Loucy (cell line): ENCODE data around the gene PNPLA1.

ENCODE experiments used
- H2AFZ ChIP-seq: fragments of 200-600 bp; sonication (generic); 2 replicates; pipeline ENCODE4 v1.6.0; 2016; ENCODE audit warnings: antibody characterized with exemption, mild to moderate bottlenecking, low read length, moderate library complexity
- H3F3A ChIP-seq: fragments of 200-600 bp; 2 replicates; pipeline ENCODE4 v1.6.0; 2016; ENCODE audit warnings: antibody characterized with exemption, low read depth, mild to moderate bottlenecking
- H3K27me3 ChIP-seq: fragments of 200-600 bp; sonication (generic); 2 replicates; pipeline ENCODE4 v1.6.1; 2014; ENCODE audit warnings: low read length, mild to moderate bottlenecking; ENCODE audit not compliant: insufficient read depth, poor library complexity, severe bottlenecking
- H3K36me3 ChIP-seq: fragments of 200-600 bp; sonication (generic); 2 replicates; pipeline ENCODE4 v1.6.1; 2016; ENCODE audit warnings: low read length; ENCODE audit not compliant: insufficient read depth
- H3K4me1 ChIP-seq: fragments of 200-600 bp; sonication (generic); 2 replicates; pipeline ENCODE4 v1.5.1; 2014; ENCODE audit warnings: low read length, mild to moderate bottlenecking; ENCODE audit not compliant: insufficient read depth, poor library complexity, severe bottlenecking
- H3K4me2 ChIP-seq: fragments of 200-600 bp; sonication (generic); 2 replicates; pipeline ENCODE4 v1.6.0; 2014; ENCODE audit warnings: antibody characterized with exemption, low read length, low read depth, mild to moderate bottlenecking; ENCODE audit not compliant: poor library complexity, severe bottlenecking
- H3K4me3 ChIP-seq: fragments of 200-600 bp; sonication (generic); 2 replicates; pipeline ENCODE4 v1.5.1; 2014; ENCODE audit warnings: low read length, mild to moderate bottlenecking, mixed read lengths; ENCODE audit not compliant: poor library complexity, severe bottlenecking
- H3K79me2 ChIP-seq: fragments of 200-600 bp; sonication (generic); 2 replicates; pipeline ENCODE4 v1.6.1; 2014; ENCODE audit warnings: low read length; ENCODE audit not compliant: insufficient read depth
- H3K9ac ChIP-seq: fragments of 200-600 bp; sonication (generic); 2 replicates; pipeline ENCODE4 v1.6.0; 2014; ENCODE audit warnings: mild to moderate bottlenecking, low read depth, low read length, moderate library complexity; ENCODE audit not compliant: poor library complexity, severe bottlenecking
- H3K9me2 ChIP-seq: fragments of 200-600 bp; sonication (generic); replicated peaks from 2 replicates; pipeline ENCODE4 v1.6.1; 2016; ENCODE audit warnings: low read depth, low read length, mixed read lengths
- H3K9me3 ChIP-seq: fragments of 200-600 bp; sonication (generic); 2 replicates; pipeline ENCODE4 v1.6.1; 2014; ENCODE audit warnings: mild to moderate bottlenecking, antibody characterized with exemption, low read length, low read depth; ENCODE audit not compliant: insufficient read depth
- H4K20me1 ChIP-seq: fragments of 200-600 bp; sonication (generic); 2 replicates; pipeline ENCODE4 v1.6.0; 2014; ENCODE audit warnings: antibody characterized with exemption, low read length, mild to moderate bottlenecking; ENCODE audit not compliant: insufficient read depth, poor library complexity, severe bottlenecking
- EZH2phosphoT487 ChIP-seq: fragments of 200-600 bp; IDR thresholded peaks from 2 replicates; pipeline ENCODE4 v1.6.1; 2018; ENCODE audit warnings: antibody characterized with exemption, mild to moderate bottlenecking, moderate library complexity, borderline replicate concordance
- TF ChIP-seq, protein P1 (sequence below): fragments of 200-600 bp; sonication (generic); conservative IDR thresholded peaks from 2 replicates; pipeline ENCODE4 v1.5.1; 2014; ENCODE audit warnings: mild to moderate bottlenecking, antibody characterized with exemption, low read length

PNPLA1 gene

DNA sequence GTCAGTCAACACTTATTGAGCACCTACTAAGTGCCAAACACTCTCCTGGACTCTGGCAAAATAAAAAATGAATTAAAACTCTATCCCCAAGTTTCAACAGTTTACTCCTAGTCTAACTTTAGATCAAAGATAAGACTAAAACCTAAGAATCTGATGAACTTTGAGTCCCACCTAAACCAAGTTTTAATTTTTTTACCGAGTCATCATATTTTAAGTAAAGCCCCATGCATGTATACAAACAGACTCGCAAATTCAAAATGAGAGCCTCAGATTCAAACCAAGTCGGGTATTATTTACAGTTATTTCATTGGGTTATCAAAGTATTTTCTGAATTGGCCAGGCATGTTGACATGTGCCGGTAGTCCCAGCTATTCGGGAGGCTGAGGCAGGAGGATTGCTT lies 38.7 kb downstream of the PNPLA1 start:
- Histone ChIP-seq H3K4me3 (no peak overlapping the region), H3K79me2 (no peaks in the 10 kb centered on the region), H3K4me1 (no peaks in the 10 kb centered on the region), H3K27me3 (no peaks in the 10 kb centered on the region), H3F3A (no peaks in the 10 kb centered on the region), H3K9ac (no peak overlapping the region), H3K4me2 (no peak overlapping the region), H3K9me3 (no peaks in the 10 kb centered on the region), H2AFZ (no peak overlapping the region), H3K9me2 (no peaks in the 10 kb centered on the region), H4K20me1 (no peaks in the 10 kb centered on the region), H3K36me3 (no peaks in the 10 kb centered on the region)
- TF ChIP-seq, protein P1, sequence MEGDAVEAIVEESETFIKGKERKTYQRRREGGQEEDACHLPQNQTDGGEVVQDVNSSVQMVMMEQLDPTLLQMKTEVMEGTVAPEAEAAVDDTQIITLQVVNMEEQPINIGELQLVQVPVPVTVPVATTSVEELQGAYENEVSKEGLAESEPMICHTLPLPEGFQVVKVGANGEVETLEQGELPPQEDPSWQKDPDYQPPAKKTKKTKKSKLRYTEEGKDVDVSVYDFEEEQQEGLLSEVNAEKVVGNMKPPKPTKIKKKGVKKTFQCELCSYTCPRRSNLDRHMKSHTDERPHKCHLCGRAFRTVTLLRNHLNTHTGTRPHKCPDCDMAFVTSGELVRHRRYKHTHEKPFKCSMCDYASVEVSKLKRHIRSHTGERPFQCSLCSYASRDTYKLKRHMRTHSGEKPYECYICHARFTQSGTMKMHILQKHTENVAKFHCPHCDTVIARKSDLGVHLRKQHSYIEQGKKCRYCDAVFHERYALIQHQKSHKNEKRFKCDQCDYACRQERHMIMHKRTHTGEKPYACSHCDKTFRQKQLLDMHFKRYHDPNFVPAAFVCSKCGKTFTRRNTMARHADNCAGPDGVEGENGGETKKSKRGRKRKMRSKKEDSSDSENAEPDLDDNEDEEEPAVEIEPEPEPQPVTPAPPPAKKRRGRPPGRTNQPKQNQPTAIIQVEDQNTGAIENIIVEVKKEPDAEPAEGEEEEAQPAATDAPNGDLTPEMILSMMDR = no peak
- TF ChIP-seq EZH2phosphoT487 = no peak

DNA sequence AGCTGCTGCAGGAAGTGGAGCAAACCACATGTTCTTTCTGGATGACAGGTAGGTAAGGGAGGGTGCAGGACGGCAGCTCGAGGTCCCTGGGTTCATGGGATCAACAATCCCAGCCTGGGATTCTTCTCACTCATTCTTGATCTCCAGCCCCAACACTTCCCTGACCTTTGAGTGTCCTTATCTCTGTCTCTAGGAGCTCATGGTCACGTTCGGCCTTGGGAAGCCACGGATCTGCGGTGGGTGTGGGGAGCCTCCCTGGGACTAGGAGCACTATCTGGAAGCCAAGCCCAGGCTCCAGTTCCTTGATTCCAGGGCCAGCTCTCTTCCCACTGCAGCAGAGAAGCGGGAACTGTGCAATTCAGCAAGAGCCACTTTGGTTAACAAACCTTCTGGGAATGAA lies 39.3 kb downstream of the PNPLA1 start:
- Histone ChIP-seq H3K9me2 (no peaks in the 10 kb centered on the region), H3K9ac (no peak overlapping the region), H4K20me1 (no peaks in the 10 kb centered on the region), H3K36me3 (no peaks in the 10 kb centered on the region), H3K4me1 (no peaks in the 10 kb centered on the region), H3K4me3 (no peak overlapping the region), H2AFZ (no peak overlapping the region), H3F3A (no peaks in the 10 kb centered on the region), H3K27me3 (no peaks in the 10 kb centered on the region), H3K9me3 (no peaks in the 10 kb centered on the region), H3K4me2 (no peak overlapping the region), H3K79me2 (no peaks in the 10 kb centered on the region)
- TF ChIP-seq EZH2phosphoT487 = no peak
- TF ChIP-seq, protein P1 = no peak

DNA sequence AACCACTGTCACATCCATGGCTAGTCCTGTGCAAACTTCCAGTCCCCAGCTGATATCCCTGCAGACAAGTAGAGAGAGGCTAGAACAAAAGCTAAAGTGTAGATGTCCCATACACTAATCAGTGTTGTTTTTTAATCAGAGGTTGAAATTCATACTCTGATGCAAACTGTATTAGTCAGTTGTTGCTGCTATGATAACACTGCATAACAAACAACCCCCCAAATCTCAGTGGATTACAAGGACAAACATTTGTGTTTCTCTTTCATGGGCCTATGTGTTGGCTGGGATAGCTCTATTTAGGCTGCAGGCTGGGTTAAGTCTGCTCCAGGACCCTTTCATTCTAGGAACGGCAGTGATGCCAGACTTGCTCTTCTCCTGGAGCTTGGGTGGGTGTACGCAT lies 40.0 kb downstream of the PNPLA1 start:
- H4K20me1 ChIP-seq = no peaks in the 10 kb centered on the region
- no peaks in the 10 kb centered on the region for H3K27me3 ChIP-seq
- H3K4me1 ChIP-seq = no peaks in the 10 kb centered on the region
- no peak overlapping the region for H3K4me3 ChIP-seq
- no peak overlapping the region for H3K9ac ChIP-seq
- H3K9me2 ChIP-seq = no peaks in the 10 kb centered on the region
- H2AFZ ChIP-seq = no peak overlapping the region
- H3K79me2 ChIP-seq = no peaks in the 10 kb centered on the region
- no peaks in the 10 kb centered on the region for H3F3A ChIP-seq
- no peak overlapping the region for H3K4me2 ChIP-seq
- no peaks in the 10 kb centered on the region for H3K36me3 ChIP-seq
- no peaks in the 10 kb centered on the region for H3K9me3 ChIP-seq
- TF ChIP-seq, protein P1 = no peak
- no peak for TF ChIP-seq EZH2phosphoT487
